OCI-LY1 (cell line): ENCODE measurements around the gene RELL1.

Experiments
- H2AFZ ChIP-seq: fragments of 200-600 bp; sonication (generic), shearing (Covaris generic); 2 replicates; pipeline ENCODE4 v1.6.0; 2014; ENCODE audit warnings: antibody characterized with exemption, mild to moderate bottlenecking, low read length
- H3F3A ChIP-seq: fragments of 200-600 bp; sonication (generic), shearing (Covaris generic); 2 replicates; pipeline ENCODE4 v1.6.0; 2014; ENCODE audit warnings: mild to moderate bottlenecking, antibody characterized with exemption, low read length, moderate library complexity; ENCODE audit not compliant: insufficient read depth
- H3K27ac ChIP-seq: fragments of 200-600 bp; sonication (generic); 2 replicates; pipeline ENCODE4 v1.5.1; 2014; ENCODE audit warnings: low read length, mixed run types, mild to moderate bottlenecking, low read depth; ENCODE audit not compliant: poor library complexity, severe bottlenecking
- H3K27me3 ChIP-seq: fragments of 200-600 bp; sonication (generic); 2 replicates; pipeline ENCODE4 v1.6.0; 2014; ENCODE audit warnings: antibody characterized with exemption, mild to moderate bottlenecking, low read length, moderate library complexity; ENCODE audit not compliant: insufficient read depth
- H3K36me3 ChIP-seq: fragments of 200-600 bp; sonication (generic); 2 replicates; pipeline ENCODE4 v1.6.1; 2014; ENCODE audit warnings: mild to moderate bottlenecking, antibody characterized with exemption, low read length, moderate library complexity, mixed read lengths; ENCODE audit not compliant: insufficient read depth
- H3K4me1 ChIP-seq: fragments of 200-600 bp; sonication (generic); 2 replicates; pipeline ENCODE4 v1.5.1; 2014; ENCODE audit warnings: mild to moderate bottlenecking, low read length, moderate library complexity; ENCODE audit not compliant: insufficient read depth, severe bottlenecking
- H3K4me2 ChIP-seq: fragments of 200-600 bp; sonication (generic), shearing (Covaris generic); 2 replicates; pipeline ENCODE4 v1.6.1; 2014; ENCODE audit warnings: low read length
- H3K4me3 ChIP-seq: fragments of 200-600 bp; sonication (generic); 2 replicates; pipeline ENCODE4 v1.5.1; 2014; ENCODE audit warnings: low read length, low read depth, mild to moderate bottlenecking, mixed read lengths; ENCODE audit not compliant: poor library complexity, severe bottlenecking
- H3K79me2 ChIP-seq: fragments of 200-600 bp; shearing (Covaris generic); 2 replicates; pipeline ENCODE4 v1.6.1; 2016; ENCODE audit warnings: mixed run types, low read length, mixed read lengths; ENCODE audit not compliant: insufficient read depth
- H3K9ac ChIP-seq: fragments of 200-600 bp; sonication (generic), shearing (Covaris generic); 2 replicates; pipeline ENCODE4 v1.6.1; 2014; ENCODE audit warnings: mild to moderate bottlenecking, low read length, mixed read lengths
- H3K9me2 ChIP-seq: fragments of 200-600 bp; sonication (generic), shearing (Covaris generic); 2 replicates; pipeline ENCODE4 v1.6.1; 2014; ENCODE audit warnings: low read depth, mild to moderate bottlenecking, low read length, mixed read lengths
- H3K9me3 ChIP-seq: fragments of 200-600 bp; shearing (Covaris generic); 2 replicates; pipeline ENCODE4 v1.6.1; 2014; ENCODE audit warnings: low read length, mixed read lengths
- H4K20me1 ChIP-seq: fragments of 200-600 bp; sonication (generic), shearing (Covaris generic); 2 replicates; pipeline ENCODE4 v1.6.0; 2016; ENCODE audit warnings: mild to moderate bottlenecking, low read length; ENCODE audit not compliant: insufficient read depth
- EZH2 ChIP-seq: fragments of 200-600 bp; sonication (generic), shearing (Covaris generic); IDR thresholded peaks from 2 replicates; pipeline ENCODE4 v1.8.0; 2017; ENCODE audit warnings: borderline replicate concordance, mixed run types, mild to moderate bottlenecking, antibody characterized with exemption, low read length, moderate library complexity, mixed read lengths
- TF ChIP-seq, protein P1 (sequence below): fragments of 200-600 bp; sonication (generic), shearing (Covaris generic); IDR thresholded peaks from 2 replicates; pipeline ENCODE4 v1.5.1; 2017; ENCODE audit warnings: mild to moderate bottlenecking, antibody characterized with exemption, low read length, moderate library complexity, mixed read lengths

Gene RELL1

DNA sequence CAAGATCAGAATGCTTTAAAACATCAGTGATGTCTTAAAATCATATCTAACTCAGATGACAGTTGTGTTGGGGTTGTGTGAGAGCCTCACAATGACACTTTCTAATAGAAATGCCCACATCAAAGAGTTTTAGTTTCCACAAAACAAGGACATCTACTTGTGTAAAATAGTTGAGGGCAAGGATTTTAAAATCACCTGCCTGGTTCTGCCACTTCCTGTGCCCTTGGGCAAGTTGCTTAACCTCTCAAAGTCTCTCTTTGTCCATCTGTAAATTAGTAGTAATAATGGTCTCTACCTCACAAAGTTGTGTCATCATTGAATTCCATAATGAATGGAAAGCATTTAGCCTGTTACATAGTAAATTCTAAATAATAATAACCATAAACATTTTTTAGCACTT, 41.9 kb upstream of the RELL1 start:
- no peak overlapping the region for H3K27ac ChIP-seq
- no peaks in the 10 kb centered on the region for H3K4me1 ChIP-seq
- TF ChIP-seq EZH2 = no peak
- TF ChIP-seq, protein P1, sequence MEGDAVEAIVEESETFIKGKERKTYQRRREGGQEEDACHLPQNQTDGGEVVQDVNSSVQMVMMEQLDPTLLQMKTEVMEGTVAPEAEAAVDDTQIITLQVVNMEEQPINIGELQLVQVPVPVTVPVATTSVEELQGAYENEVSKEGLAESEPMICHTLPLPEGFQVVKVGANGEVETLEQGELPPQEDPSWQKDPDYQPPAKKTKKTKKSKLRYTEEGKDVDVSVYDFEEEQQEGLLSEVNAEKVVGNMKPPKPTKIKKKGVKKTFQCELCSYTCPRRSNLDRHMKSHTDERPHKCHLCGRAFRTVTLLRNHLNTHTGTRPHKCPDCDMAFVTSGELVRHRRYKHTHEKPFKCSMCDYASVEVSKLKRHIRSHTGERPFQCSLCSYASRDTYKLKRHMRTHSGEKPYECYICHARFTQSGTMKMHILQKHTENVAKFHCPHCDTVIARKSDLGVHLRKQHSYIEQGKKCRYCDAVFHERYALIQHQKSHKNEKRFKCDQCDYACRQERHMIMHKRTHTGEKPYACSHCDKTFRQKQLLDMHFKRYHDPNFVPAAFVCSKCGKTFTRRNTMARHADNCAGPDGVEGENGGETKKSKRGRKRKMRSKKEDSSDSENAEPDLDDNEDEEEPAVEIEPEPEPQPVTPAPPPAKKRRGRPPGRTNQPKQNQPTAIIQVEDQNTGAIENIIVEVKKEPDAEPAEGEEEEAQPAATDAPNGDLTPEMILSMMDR = no peak
- H3K9me3 ChIP-seq = no peaks in the 10 kb centered on the region
- no peaks in the 10 kb centered on the region for H3K9me2 ChIP-seq
- H3F3A ChIP-seq = no peaks in the 10 kb centered on the region
- H3K79me2 ChIP-seq = no peaks in the 10 kb centered on the region
- H2AFZ ChIP-seq = no peak overlapping the region
- no peak overlapping the region for H3K9ac ChIP-seq
- H3K4me2 ChIP-seq = no peak overlapping the region
- H3K27me3 ChIP-seq = no peaks in the 10 kb centered on the region
- H3K4me3 ChIP-seq = no peak overlapping the region
- H4K20me1 ChIP-seq = no peaks in the 10 kb centered on the region
- no peaks in the 10 kb centered on the region for H3K36me3 ChIP-seq

DNA sequence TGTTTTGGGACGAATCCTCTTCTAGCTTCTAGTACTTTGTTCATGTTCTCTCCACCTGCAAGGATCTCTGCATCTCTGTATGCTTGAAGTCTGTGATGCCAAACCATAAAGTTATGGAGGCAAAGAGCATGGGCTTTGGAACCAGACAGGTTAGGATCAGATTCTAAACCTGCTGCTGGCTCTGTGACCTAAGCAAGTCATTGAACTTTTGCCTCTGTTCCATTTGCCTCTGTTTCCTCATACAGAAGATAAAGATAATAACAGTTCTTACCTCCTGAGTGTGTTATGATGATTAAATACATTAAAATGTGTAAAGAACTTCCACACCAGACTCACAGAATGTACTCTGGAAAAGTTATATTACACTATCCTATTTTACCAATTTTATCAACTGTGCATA, 41.5 kb upstream of the RELL1 start:
- Histone ChIP-seq H3K27ac (no peak overlapping the region), H3K4me2 (no peak overlapping the region), H3K9me3 (no peaks in the 10 kb centered on the region), H3K4me1 (no peaks in the 10 kb centered on the region), H3F3A (no peaks in the 10 kb centered on the region), H3K4me3 (no peak overlapping the region), H3K79me2 (no peaks in the 10 kb centered on the region), H3K27me3 (no peaks in the 10 kb centered on the region), H3K36me3 (no peaks in the 10 kb centered on the region), H3K9ac (no peak overlapping the region), H3K9me2 (no peaks in the 10 kb centered on the region), H4K20me1 (no peaks in the 10 kb centered on the region), H2AFZ (no peak overlapping the region)
- TF ChIP-seq, protein P1 = no peak
- TF ChIP-seq EZH2 = no peak

DNA sequence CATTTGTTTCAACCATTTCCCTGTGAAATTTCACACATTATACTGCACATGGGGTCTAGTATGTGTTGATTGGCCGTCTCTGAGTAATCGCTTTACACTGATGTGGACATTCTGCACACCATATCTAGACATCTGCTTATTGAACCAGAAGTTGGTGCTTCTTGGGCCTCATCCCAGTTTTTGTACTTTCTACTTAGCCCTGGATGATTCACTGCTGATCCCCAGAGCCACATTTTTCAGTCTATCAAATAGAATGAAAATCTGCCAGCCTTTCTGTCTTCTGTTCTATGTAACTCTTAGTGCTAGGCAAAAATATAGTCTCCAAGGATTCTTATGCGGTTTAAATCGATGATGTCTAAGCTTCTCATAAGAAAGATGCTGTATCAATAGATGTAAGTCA, 40.5 kb upstream of the RELL1 start:
- H3K4me3 ChIP-seq = no peak overlapping the region
- H3K27ac ChIP-seq = no peak overlapping the region
- H3F3A ChIP-seq = no peaks in the 10 kb centered on the region
- H3K9ac ChIP-seq = no peak overlapping the region
- H3K79me2 ChIP-seq = no peaks in the 10 kb centered on the region
- no peak overlapping the region for H3K4me2 ChIP-seq
- H3K4me1 ChIP-seq = no peaks in the 10 kb centered on the region
- no peaks in the 10 kb centered on the region for H3K36me3 ChIP-seq
- no peaks in the 10 kb centered on the region for H3K27me3 ChIP-seq
- TF ChIP-seq, protein P1 = no peak
- H3K9me2 ChIP-seq = no peaks in the 10 kb centered on the region
- H4K20me1 ChIP-seq = no peaks in the 10 kb centered on the region
- no peaks in the 10 kb centered on the region for H3K9me3 ChIP-seq
- H2AFZ ChIP-seq = no peak overlapping the region
